Purkinje cell (primary cell): Measurements from ENCODE around the gene TTLL9. TPM values are rescaled to one million over a fixed set of nuclear protein-coding genes. Genes with fewer than 3 reads are reported as not detected.

Source experiments
- polyA plus RNA-seq: library from polyadenylated mRNA; unstranded; fragments of >200 nt; fragmentation: Nextera tagmentation; gene quantifications from 2 replicates; pipeline ENCODE4 v1.2.1, GENCODE V29; 2014

Gene TTLL9
- polyA plus RNA-seq: 0.14 TPM in 1 of 2 replicates, not detected in the other

GRCh38 chr20:31869942-31870725 is at the start of gene TTLL9, which contains the start of gene DUSP15:
TTLL9 (plus strand) TSS chr20:31870634; CDS start chr20:31871127, 493 bp downstream.
DUSP15 (minus strand) TSS chr20:31870527; CDS start chr20:31870337, 190 bp downstream.

GRCh38 chr20:31845300-31845863 is 25.1 kb upstream of the TTLL9 start, which contains the start of gene FOXS1:
FOXS1 (minus strand) TSS chr20:31845604; CDS start chr20:31845542, 62 bp downstream.

GRCh38 chr20:31951530-31952453 is 81.4 kb downstream of the TTLL9 start, which contains the start of gene PDRG1:
PDRG1 (minus strand) TSS chr20:31952046; CDS start chr20:31951961, 85 bp downstream.

GRCh38 chr20:31967830-31968249 is 97.4 kb downstream of the TTLL9 start, which contains the start of gene XKR7:
XKR7 (plus strand) TSS chr20:31968151; CDS start chr20:31968176, 25 bp downstream.

Other genes with a start within 250 kb of the TTLL9 start
- gene COX4I2, start 232.7 kb upstream of the TTLL9 start, polyA plus RNA-seq: 1.9 TPM in 1 of 2 replicates, not detected in the other
- gene BCL2L1, start 147.8 kb upstream of the TTLL9 start, polyA plus RNA-seq: 1.2 and 6.4 TPM in 2 replicates
- 18.5 and 20.4 TPM in 2 replicates for gene TPX2, start 131.3 kb upstream of the TTLL9 start, polyA plus RNA-seq
- gene MYLK2, start 51.3 kb upstream of the TTLL9 start, polyA plus RNA-seq: not detected in 2 replicates
- gene FOXS1, start 25.0 kb upstream of the TTLL9 start, polyA plus RNA-seq: not detected in 2 replicates
- gene DUSP15, start 107 bp upstream of the TTLL9 start, polyA plus RNA-seq: not detected in 2 replicates
- gene PDRG1, start 81.4 kb downstream of the TTLL9 start, polyA plus RNA-seq: 26.0 and 32.6 TPM in 2 replicates
- gene XKR7, start 97.5 kb downstream of the TTLL9 start, polyA plus RNA-seq: 0.04 and 0.35 TPM in 2 replicates
- 0.13 TPM in 1 of 2 replicates, not detected in the other for gene CCM2L, start 139.8 kb downstream of the TTLL9 start, polyA plus RNA-seq
- gene HCK, start 181.6 kb downstream of the TTLL9 start, polyA plus RNA-seq: not detected in 2 replicates
- 27.8 and 31.2 TPM in 2 replicates for gene TM9SF4, start 239.1 kb downstream of the TTLL9 start, polyA plus RNA-seq